Large intestine (tissue), 3 donors: Measurements from ENCODE around the gene ANKMY1. TPM values are rescaled to one million over a fixed set of nuclear protein-coding genes. Genes with fewer than 3 reads are reported as not detected.

Experiments
- DNase-seq, 2 donors: peaks; one replicate each; pipeline versions ENCODE4 v3.0.0 to v3.0.0-alpha.2; 2013
- H3K27ac ChIP-seq: one replicate; pipeline ENCODE4 v1.5.1; 2013; ENCODE audit warnings: low read length
- H3K27me3 ChIP-seq: 2 replicates; pipeline ENCODE4 v1.6.1; 2013; ENCODE audit warnings: low read length; ENCODE audit not compliant: control insufficient read depth, insufficient read depth
- H3K36me3 ChIP-seq: 2 replicates; pipeline ENCODE4 v1.6.1; 2013; ENCODE audit warnings: low read length; ENCODE audit not compliant: control insufficient read depth, insufficient read depth
- H3K4me1 ChIP-seq: one replicate; pipeline ENCODE4 v1.6.1; 2013; ENCODE audit warnings: low read length; ENCODE audit not compliant: control insufficient read depth, insufficient read depth
- H3K4me3 ChIP-seq: one replicate; pipeline ENCODE4 v1.5.1; 2013; ENCODE audit warnings: low read length
- H3K9me3 ChIP-seq: one replicate; pipeline ENCODE4 v1.6.1; 2013; ENCODE audit warnings: mild to moderate bottlenecking, low read depth, low read length, moderate library complexity; ENCODE audit not compliant: control insufficient read depth
- WGBS: methylation state at CpG from one replicate; pipeline ENCODE4 v1.1.5; 2013; ENCODE audit warnings: low lambda C conversion rate; ENCODE audit not compliant: insufficient coverage; 5-methylcytosine and 5-hydroxymethylcytosine counted together
- polyA plus RNA-seq: library from polyadenylated mRNA; unstranded; fragments of 120-200 nt; gene quantifications from one replicate; pipeline ENCODE4 v1.2.1, GENCODE V29; 2013

The ANKMY1 gene
- polyA plus RNA-seq, 1 donor: 14.0 TPM

GRCh38 chr2:240509667-240510512 is 47.9 kb downstream of the ANKMY1 start:
- WGBS: 70% methylated on average over 3 of the region's 12 CpGs
- H3K27ac ChIP-seq: no peak overlapping the region
- H3K4me1 ChIP-seq: no peaks in the 10 kb centered on the region
- no peaks in the 10 kb centered on the region for H3K27me3 ChIP-seq
- no peaks in the 10 kb centered on the region for H3K9me3 ChIP-seq
- peaks cover 7% of the 10 kb centered on the region for H3K36me3 ChIP-seq
- no peak overlapping the region for H3K4me3 ChIP-seq
- no peak for DNase-seq

DNA sequence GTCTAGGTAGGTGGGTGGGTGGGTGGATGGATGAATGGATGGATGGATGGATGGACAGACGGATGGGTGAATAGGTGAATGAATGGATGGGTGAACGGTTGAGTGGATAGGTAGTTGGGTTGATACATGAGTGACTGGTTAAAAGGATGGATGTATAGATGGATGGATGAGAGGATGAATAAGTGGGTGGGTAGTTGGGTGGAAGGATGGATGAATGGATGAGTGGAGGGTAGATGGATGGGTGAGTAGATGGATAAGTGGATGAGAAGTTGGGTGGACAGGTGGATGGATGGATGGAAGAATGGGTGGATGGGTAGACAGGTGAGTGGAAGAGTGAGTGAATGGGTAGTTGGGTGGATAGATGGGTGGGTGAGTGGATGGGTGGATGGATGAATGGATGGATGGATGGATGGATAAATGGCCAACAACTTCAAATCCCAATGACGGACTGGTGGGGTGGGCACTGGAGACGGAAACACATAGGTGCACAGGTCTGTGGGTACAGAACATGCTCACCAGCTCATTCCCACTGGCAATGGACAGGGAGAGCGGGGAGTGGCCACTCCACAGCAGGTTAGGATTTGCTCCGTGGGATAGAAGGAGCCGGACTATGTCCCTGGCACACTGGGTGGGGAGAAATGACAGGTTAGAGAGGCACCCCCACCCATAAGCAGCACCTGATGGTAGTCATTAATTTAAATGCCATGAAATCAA is 48.8 kb downstream of the ANKMY1 start:
- Histone ChIP-seq H3K4me3 (no peak overlapping the region), H3K9me3 (no peaks in the 10 kb centered on the region), H3K27me3 (no peaks in the 10 kb centered on the region), H3K27ac (no peak overlapping the region), H3K36me3 (peaks cover 7% of the 10 kb centered on the region), H3K4me1 (no peaks in the 10 kb centered on the region)
- DNase-seq: no peak
- WGBS: 96% methylated on average over 2 of the region's 7 CpGs

GRCh38 chr2:240507778-240508251 is 50.0 kb downstream of the ANKMY1 start:
- Histone ChIP-seq H3K36me3 (peaks cover 7% of the 10 kb centered on the region), H3K27ac (no peak overlapping the region), H3K27me3 (no peaks in the 10 kb centered on the region), H3K4me1 (no peaks in the 10 kb centered on the region), H3K4me3 (no peak overlapping the region), H3K9me3 (no peaks in the 10 kb centered on the region)
- no CpG with 5 or more reads among the region's 11 CpGs for WGBS
- DNase-seq: no peak

DNA sequence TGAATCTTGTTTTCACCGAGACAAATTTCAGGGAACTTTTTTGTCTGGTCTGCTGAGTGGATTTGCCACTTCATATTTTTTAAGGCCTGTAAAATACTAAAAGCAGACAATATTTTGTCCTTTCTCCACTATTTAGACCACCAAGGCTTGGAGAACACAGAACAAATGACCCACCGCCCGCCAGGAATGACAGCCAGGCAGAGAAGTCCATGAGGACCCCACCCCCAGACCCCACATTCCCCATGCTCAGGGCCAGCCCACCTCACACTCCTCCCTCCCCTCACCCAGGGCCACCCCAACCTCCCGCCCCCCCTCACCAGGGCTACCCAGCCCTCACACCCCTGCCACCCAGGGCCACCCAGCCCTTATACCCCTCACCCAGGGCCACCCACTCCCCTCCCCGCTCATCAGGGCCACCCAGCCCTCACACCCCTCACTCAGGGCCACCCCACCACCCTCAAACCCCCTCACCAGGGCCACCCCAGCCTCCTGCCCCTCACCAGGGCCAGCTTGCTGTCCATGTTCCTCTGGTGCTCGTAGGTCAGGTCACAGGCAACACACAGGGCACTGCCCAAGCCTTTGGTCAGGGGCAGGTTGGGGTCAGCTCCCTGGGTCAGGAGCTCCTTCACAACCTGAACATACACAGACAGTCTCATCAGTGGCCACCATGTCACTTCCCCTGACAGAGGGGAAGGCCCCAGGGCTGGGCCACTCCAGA is 50.6 kb downstream of the ANKMY1 start:
- DNase-seq: no peak
- Histone ChIP-seq H3K36me3 (peaks cover 7% of the 10 kb centered on the region), H3K4me3 (no peak overlapping the region), H3K27ac (no peak overlapping the region), H3K27me3 (no peaks in the 10 kb centered on the region), H3K9me3 (no peaks in the 10 kb centered on the region), H3K4me1 (no peaks in the 10 kb centered on the region)
- no CpG with 5 or more reads among the region's 6 CpGs for WGBS

DNA sequence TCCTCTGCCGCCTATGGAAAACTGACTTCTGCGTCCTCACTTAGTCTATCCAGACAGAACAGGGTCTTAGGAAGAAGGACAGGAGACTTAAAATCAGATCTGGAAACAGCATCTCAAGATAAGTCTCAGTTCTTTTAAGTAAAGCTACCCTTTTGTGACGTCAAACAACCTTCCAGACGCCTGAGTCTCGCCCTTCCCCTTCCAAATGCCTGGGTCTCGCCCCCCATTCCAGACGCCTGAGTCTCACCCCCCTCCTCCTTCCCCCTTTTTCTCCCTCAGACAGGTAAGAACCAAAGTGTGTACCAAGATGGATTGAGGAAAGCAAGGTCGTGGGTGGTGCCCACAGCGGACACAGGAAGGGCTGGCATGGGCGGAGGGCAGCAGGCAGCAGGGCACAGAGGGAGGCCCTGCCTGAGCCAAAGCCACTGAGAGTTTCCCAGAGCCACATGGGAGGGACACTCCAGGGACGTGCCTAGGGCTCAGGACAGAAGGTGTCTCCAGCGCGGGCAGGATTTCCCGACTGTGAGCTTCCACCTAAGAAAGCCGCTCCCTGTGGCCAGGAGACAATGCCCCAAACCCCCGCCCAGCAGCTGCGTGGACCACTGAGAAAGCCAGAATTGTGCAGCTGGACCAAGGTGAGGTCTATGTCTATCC is 51.3 kb downstream of the ANKMY1 start:
- DNase-seq: no peak
- Histone ChIP-seq H3K36me3 (peaks cover under 1% of the 10 kb centered on the region), H3K27me3 (no peaks in the 10 kb centered on the region), H3K4me3 (no peak overlapping the region), H3K9me3 (no peaks in the 10 kb centered on the region), H3K4me1 (no peaks in the 10 kb centered on the region), H3K27ac (no peak overlapping the region)
- no CpG with 5 or more reads among the region's 17 CpGs for WGBS

GRCh38 chr2:240505910-240506309 is 51.9 kb downstream of the ANKMY1 start:
- Histone ChIP-seq H3K4me3 (no peak overlapping the region), H3K27me3 (no peaks in the 10 kb centered on the region), H3K27ac (no peak overlapping the region), H3K9me3 (no peaks in the 10 kb centered on the region), H3K4me1 (no peaks in the 10 kb centered on the region), H3K36me3 (no peaks in the 10 kb centered on the region)
- DNase-seq: no peak
- WGBS: no CpG with 5 or more reads among the region's 14 CpGs

GRCh38 chr2:240503848-240504247 is 53.9 kb downstream of the ANKMY1 start:
- no peak for DNase-seq
- WGBS: no CpG with 5 or more reads among the region's 7 CpGs

DNA sequence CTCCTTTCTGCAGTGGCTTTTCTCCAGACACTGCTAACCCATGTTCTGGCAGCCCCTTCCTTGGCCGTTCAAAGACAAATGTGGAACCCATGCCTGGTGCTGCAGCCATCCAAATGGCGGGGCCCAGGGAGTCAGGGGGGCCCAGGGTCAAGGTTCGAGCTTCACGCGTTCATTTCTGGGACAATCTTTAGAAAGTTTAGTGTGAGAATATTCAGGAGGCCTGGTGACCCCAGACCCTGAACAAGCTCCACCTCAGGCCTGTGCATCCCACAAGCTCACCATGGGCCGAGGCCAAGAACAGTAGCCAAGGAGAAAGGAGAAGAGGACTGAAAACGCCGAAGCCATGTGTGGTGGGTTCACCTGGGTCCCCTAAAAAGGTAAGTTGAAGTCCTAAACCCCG is 54.4 kb downstream of the ANKMY1 start:
- DNase-seq: no peak
- WGBS: no CpG with 5 or more reads among the region's 9 CpGs
- Histone ChIP-seq H3K36me3 (peaks cover 8% of the 10 kb centered on the region), H3K4me1 (no peaks in the 10 kb centered on the region), H3K9me3 (no peaks in the 10 kb centered on the region), H3K27ac (no peak overlapping the region), H3K27me3 (no peaks in the 10 kb centered on the region), H3K4me3 (no peak overlapping the region)

More at GRCh38 chr2:240503848-240504247, 53.9 kb downstream of the ANKMY1 start:
- Histone ChIP-seq H3K27ac (no peak overlapping the region), H3K4me1 (no peaks in the 10 kb centered on the region), H3K9me3 (no peaks in the 10 kb centered on the region), H3K27me3 (no peaks in the 10 kb centered on the region), H3K36me3 (peaks cover 5% of the 10 kb centered on the region), H3K4me3 (no peak overlapping the region)

DNA sequence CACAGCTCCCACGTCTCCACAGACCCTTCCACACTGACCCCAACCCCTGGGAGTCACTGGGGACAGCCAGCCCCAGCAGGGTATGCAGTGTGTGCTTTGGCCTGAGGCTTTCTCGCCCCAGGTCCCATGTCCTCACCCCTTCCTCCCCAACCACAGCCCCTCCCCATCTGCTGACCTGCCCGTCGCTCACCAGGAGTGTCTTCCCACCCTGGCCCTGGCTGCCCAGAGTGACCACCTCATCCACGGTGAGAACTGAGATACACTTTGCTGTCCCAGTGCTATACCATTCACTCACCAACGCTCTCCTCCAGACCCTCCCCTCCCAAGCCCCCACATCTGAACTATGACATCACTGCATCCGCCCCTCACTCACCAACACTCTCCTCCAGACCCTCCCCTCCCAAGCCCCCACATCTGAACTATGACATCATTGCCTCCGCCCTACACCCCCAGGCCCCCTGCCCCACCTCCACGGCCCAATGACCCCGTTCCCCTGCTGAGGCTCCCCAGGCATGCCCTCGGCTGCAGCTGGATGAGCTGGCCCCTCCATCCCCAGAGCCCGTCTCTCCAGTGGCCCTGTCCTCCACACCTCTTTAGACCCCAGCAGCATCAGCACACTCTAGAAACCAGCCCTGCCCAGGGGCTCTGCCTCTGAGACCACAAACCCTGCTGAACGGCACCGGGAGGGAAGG is 55.2 kb downstream of the ANKMY1 start:
- Histone ChIP-seq H3K27ac (no peak overlapping the region), H3K4me3 (no peak overlapping the region), H3K9me3 (no peaks in the 10 kb centered on the region), H3K36me3 (peaks cover 8% of the 10 kb centered on the region), H3K4me1 (no peaks in the 10 kb centered on the region), H3K27me3 (no peaks in the 10 kb centered on the region)
- no CpG with 5 or more reads among the region's 14 CpGs for WGBS
- DNase-seq: no peak
